CD4-positive, alpha-beta T cell treated with Interleukin-17A for 4 hours (primary cell): ENCODE results near the gene RGS13.

Experiments used
- DNase-seq: peaks from one replicate; pipeline ENCODE4 v3.0.0-alpha.2; 2020; ENCODE audit warnings: mixed read lengths

Gene RGS13

DNA sequence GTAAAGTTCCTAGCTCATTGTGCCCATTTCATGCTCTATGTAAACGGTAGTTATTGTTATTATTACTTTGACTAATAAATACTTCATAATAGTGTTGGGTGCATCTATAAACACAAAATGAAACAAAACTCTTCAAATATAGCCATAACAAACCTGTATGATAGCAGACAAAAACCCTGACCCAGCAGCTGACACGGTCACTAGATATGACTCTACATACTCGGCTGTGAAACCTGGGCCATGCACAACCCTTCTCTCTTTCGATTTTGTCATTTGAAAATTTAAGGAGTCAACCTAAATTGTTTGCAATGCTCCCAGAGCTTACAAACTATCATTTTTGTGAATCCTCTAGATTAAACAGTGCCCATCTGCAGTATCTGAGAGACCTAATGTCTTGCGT, 8.0 kb upstream of the RGS13 start:
- no peak for DNase-seq

DNA sequence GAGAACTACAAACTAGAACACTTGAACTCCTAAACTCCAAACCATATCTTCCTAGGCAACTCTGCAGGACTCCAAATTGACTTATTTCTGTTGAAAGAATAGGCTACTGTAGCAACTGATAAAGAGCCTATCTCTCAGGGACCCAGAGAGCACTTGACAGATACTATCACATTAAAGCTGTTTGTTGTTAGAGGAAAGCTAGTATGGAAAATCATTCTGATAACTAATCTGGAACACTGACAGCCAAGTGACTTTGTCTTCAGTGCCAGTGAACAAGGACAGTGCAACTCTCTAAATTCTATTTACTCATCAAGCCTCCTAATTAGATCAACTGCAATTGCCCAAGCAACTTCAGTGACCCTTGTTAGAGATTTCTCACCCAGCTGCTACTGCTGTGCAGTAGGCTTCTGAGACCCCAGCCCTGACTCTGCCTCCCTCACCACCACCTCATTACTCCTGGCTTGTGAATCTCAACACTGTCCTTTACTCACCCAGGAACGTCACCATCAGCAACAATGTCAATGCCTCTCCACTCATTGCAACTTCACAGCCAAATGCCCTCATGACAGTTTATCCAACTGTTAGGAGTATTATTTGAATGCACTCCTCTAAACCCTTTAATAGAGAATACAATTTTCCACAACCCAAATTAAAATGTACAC, 7.4 kb upstream of the RGS13 start:
- no peak for DNase-seq

DNA sequence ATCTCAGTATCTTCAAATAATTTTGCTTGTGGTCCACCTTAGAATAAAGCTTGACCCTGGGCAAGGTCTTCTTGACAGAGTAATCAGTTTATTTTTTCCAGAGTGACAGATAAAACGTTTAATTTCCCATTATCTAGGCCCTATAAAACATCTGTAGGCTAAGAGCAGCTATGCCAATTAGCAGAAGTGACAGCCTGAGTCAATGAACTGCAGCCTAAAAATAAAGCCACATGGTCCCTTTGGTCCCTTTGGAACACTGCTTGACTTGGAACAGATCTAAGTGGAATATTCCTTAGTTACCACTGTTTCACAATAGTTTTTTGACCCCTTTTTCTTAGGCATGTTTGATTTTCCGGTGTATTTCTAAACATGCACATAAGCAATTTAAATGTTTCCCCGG, 6.3 kb upstream of the RGS13 start:
- DNase-seq = no peak

DNA sequence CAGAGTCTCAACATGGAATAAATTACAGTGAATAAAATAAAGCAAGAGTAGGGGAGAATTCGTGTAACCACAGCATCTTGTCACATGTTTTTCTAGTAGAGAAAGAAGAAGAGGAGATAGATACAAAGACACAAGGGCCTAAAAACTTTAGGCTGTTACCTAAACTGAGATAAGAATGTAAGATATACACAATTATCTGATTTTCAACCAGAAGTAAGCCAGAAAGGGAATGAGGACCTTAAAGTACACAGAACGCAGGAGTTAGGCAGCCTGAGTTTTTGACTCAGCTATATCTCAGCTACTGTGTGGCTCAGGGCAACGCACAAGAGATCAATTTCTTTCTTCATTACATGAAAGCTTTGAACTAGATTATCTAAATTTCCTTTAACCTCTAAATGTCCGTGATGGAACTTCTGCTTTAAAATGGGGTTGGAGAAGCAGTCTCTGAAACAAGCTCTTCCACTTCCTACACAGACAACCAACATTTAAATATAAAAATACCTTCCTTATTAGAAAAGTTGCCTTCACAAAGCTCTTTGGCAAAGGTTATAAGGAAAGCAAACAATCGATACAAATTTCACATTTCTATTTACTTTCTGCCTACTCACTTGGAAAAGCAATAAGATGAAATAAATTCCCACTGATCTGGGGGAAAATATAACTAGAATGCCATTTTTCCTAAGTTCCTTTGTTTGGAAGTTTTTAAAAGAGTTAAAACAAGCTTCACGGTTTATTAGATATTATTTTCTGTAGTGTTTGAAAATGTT, 5.2 kb upstream of the RGS13 start:
- DNase-seq = no peak

DNA sequence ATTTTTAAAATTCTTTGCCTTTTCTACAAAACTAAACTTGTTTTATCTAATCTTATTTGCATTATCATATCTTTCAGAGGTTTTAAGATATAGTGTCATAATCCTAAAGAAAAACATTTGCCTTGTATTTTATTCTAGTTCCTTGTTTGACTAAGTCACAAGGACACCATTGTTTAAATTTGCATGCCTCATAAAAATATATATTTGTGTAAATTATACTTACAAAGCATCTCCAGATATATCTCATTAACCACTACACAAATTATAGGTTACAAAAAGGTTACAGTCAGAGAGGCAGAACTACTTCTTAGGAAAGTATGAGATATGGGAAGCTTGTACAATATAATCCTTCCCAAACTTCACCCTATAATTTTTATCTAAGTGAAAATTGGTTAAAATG, 4.2 kb upstream of the RGS13 start:
- DNase-seq = no peak

DNA sequence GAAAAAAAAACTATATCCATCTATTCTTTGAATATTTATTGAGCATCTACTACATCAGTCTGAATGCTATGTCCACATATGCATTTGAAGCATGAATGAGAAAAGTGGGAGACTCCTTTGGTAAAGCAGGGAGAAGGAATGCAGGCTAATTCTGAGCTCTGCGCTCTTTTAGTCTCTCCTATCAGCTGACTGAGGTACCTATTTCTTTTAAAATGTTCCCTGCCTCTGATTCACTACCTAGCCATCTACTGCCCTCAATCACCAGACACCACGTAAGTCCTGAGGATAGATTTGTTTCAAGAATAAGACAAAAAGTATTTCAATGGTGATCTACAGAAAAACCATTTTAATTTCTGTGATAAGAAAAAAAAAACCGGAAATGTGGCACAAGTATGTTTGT, 3.8 kb upstream of the RGS13 start:
- no peak for DNase-seq

DNA sequence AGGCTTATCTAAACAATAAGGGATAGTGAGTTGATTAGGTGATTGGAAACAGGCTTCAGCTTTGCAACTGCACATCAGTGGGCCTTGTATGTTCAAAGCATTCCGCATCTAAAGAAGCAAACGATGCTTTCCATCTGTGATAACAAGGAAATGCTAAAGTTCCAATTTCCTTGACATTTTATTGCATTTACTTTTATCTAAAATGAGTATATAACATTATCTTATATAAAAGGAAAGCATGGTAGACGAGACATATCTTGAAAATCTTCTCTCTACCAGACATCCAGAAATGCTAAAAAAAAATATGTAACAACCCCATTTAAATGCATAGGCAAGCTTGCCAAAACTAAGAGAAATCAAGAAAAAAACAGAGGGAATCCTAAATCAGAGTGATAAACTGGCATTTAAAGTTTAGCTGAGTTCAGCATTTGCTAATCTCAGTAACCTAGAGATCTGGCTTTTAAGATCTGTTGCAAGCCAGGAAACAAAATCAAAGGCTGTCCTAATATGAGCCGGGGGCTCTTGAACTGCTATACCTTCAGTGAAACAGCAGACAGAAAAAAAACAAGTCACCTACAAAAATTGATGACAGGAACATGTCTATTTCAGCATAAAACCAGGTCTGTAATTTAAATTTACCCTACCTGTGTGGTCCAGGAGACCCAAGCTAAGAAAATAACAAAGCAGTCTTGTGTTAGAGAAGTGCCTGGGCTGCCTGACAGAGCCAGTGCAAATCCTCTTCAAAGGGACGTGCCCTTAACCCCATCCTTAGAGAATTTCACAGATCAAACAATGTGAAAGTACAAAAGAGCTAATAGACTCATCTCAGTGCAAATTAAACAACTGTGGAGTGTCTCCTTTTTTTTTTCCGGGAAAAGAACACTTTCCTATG, 3.1 kb upstream of the RGS13 start:
- no peak for DNase-seq

DNA sequence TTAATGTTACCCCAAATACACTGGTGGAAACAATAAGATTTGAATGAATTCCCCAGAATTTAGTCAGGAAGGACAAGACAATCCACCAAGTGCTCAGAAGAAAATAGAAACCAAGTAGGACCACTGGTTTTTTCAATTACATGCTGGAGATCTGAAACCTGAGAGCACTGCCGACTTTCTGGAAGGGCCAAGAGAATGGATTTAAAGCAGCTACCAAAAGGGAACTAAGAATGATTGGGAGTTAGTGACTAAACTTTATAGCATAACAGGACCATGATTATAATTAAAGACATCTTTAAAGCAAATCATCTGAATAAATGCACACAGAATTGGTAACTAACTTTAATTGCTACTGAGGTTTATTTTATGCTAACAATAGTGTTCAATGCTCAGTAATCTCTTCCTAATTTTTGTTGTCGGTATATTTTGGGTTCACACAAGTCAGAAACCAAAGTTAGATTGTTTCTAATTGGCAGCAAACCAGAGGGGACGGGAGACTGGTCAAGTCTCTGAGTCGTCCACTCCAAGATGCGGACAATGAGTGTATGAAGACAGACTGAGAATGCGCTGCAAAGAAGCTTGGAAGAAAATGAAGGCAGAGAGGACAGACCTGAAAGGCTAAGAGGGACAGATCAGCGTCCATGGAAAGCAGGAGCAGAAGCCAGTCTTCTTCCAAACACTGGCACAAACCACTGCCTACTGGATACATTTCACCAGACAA, 2.3 kb upstream of the RGS13 start:
- no peak for DNase-seq

DNA sequence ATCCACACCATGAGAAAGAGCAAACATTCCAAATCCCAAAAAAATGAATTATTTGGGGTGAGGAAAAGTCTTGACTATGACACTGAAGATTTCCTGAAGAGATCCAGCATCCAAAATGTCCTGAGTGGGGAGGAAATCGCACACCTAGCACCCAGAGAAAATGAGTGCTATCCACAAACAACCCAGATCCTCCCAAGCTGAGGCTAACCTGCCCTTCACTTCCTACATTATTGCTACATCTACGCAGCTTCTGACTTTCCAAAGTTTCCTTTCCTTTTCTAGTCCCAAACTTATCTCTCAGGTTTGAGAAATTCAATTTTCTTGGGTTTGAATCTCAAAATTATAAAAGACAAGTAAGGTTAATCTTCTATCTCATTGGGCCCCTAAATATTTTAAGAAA, 906 bp upstream of the RGS13 start:
- no peak for DNase-seq

DNA sequence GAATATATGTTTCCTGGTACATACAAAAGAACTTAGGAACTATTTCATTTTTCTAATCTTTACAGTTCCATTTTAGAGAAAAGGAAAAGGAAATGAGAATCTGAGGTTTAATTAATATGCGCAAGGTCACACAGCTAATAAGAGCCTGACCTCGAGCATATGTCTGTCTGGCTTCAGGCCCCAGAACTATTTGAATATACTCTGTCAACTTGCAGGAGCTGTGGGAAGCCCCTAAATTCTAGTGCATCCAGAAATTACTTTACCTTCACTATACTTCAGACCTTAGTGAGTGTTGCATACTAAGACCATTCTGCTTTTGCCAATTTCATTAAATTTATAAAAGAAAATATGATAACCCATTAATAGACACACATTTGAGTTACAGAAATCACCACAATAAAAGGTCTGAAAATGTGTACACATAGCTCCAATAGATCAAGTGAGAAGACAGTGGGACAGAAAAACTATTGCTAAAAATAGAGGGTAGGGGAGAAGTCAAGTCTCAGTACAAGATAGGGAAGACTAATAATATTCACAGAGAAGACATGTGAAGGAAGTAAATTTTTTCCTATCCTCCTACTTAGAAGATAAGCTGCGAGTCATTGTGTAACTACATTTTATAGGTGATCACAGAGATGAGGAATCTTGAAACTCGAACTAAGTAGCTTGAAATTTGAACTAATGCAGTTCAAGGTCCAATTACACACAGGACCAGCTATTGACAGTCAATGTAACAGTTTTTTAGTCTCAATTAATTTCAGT, 3.8 kb downstream of the RGS13 start:
- no peak for DNase-seq

DNA sequence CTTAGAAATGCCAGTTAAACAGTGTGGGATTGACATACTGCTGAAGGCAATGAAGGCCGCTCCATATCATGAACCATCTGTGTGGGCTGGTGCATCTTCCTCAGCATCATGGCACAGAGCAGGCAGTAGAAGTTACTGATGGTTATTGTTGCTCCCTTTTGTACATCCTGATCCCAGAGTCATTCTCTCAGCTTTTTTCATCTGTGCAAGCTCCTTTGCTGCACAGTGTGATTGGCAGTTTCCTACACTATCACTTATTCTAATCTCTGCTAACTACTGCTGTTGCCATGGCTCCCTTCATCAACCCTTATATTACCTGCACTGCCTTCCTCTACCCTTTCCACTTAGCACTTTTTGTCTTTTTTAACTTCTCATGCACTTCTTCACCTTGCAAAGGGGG, 16.2 kb downstream of the RGS13 start:
- no peak for DNase-seq

DNA sequence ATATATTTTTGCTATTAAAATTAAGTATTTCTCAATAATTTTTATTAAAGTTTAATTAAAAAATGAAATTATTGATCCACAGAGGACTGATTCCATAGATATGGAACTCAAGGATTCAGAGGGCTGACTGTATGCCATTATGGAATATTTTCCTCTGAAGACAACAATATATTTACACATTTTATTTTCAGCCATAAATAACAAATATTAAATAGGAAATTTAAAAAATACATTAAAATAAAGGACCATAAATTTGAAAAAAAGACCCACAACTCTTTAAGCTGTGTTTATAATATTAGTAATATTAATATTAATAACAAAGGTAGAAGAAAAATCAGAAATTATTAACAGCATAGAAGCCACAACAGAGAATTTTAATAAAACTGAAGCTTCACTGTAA, 18.2 kb downstream of the RGS13 start:
- no peak for DNase-seq

DNA sequence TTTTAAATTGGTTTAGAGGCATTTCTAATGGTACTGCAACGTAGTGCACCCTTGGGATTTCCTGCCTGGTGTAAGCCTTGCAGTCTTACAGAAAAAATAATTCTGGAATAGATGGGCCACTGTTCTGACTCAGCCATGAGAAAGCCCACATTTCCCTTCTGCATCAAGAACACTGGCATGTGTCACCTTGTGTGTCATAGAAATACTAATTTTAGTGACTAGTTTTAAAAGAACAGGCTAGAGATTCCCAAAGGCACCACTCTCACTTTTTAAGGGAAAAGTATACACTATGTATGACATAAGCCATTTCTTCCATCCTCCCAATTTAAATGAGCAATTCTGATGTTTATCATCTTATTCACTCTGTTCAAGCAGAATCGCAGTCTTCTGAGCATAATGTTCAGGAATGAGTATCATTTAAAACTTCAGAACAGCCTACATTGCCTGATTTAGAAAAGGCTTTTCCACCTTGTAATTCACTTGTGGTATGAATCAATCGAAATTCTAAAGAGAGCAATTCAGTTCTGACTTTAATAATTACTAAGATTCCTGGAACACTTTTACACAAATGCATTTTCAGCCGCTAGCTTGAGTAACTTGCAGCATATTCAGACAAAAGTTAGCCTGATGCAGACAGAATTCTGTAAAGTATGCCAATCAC, 18.8 kb downstream of the RGS13 start:
- no peak for DNase-seq

DNA sequence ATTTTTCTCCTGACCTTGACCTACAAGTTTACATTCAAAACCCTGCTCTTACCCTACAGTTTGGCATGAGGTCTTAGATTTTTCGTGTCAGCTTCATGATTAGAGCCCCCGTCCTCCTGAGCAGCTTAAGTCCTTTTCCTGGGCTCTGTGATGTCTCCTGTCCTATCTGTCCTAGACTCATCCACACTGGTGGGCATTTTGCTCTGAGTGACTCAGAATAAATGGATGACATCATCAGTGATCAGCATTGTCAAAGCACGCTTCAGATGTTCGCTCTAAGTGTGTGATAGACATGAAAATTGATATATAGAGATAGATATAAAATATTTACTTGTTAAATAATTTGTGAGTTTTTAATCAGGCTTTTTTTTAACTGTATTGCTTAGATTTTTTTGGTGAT, 21.8 kb downstream of the RGS13 start:
- no peak for DNase-seq

DNA sequence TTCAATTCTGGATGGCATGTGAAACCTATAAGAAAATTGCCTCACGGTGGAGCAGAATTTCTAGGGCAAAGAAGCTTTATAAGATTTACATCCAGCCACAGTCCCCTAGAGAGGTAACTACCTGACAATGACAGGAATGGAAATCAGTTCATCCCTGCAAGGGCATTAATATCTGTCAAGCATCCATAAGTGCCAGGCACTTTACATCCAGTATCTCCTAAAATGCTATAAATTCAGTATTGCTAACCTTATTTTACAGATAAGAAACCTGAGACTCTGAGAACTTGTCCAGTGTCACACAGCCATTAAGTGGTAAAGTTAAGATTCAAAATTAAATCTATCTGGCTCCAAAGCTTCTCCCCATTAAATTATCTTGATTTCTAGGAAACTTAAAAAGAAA, 22.3 kb downstream of the RGS13 start:
- DNase-seq = no peak

DNA sequence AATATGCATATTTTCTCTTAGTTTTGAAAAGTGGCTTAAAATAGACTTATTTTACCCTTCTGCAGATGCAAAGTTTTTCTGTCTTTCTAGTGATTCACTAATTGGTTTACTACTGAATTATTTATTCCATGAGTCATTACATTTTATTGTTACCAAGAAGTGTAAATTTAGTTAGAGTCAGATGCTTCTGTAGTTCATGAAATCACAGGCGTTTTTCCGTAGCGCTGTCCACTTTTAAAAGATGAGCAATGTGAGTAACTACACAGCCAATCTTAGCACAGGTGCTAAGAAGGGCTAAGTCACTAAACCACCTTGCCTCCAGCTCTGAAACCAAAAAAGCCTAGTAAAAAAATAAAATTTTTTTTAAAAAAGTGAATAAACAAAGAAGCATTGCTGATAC, 24.7 kb downstream of the RGS13 start:
- DNase-seq = no peak

DNA sequence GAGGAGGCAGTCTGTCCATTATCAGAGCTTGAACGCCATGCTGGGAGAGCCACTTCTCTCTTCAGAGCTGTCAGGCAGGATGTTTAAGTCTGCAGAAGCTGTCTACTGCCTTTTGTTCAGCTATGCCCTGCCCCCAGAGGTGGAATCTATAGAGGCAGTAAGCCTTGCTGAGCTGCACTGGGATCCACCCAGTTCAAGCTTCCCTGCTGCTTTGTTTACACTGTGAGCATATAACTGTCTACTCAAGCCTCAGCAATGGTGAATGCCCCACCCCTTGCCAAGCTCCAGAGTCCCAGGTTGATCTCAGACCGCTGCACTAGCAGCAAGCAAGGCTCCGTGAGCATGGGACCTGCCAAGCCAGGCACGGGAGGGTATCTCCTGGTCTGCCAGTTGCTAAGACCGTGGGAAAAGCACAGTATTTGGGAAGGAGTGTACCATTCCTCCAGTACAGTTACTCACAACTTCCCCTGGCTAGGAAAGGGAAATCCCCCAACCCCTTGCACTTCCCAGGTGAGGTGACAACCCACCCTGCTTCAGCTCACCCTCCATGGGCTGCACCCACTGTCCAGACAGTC, 32.5 kb downstream of the RGS13 start:
- DNase-seq = no peak

DNA sequence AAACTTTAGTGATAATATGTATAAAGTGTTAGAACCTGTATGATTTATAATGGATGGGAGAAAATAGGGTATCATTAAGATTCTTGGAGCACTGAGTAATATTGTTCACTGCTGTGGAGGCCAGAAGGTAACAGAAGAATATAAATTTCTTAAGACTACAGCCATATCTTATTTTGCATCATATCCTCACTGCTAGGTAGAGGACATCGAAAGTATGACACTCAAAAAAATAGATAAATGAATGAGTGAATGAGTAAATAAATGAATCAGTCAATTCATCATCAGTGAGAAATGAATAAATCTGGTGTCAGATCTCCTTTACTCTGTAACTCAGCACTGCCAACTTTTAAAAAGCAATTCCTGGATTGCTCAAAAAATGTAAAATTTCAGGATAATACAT, 33.2 kb downstream of the RGS13 start:
- DNase-seq = no peak

DNA sequence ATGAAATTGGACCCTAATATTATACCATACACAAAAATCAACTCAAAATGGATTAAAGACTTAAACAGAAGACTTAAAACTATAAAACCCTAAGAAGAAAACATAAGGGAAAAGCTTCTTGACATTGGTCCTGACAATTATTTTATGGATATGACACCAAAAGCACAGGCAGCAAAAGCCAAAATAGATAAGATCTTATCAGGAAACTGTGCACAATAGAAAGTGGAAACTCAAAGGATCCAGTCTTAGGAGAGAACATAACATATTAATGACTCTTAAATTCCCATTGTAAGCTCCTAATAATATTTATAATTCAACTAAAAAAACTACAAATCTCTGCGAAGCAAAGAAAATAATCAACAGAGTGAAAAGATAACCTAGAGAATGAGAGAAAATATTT, 39.8 kb downstream of the RGS13 start:
- DNase-seq = no peak

DNA sequence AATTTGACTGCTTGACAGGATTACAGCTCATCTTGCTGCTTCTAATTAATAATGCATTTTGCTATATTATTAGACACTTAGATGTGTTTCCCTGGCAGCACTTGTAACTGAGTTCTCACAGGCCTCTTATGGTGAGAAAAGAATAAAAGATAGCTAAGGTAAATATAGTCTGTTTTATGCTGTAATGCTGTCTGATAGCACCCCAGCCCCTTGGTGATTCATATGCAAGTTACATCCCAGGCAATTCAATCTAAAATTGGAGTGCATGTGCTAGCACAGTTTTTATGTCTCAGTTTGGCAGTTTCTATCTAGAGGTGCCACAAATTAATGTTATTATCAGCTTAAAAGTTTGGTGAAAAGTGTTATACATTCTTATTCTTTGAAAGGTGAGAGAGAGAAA, 42.2 kb downstream of the RGS13 start:
- DNase-seq = no peak

DNA sequence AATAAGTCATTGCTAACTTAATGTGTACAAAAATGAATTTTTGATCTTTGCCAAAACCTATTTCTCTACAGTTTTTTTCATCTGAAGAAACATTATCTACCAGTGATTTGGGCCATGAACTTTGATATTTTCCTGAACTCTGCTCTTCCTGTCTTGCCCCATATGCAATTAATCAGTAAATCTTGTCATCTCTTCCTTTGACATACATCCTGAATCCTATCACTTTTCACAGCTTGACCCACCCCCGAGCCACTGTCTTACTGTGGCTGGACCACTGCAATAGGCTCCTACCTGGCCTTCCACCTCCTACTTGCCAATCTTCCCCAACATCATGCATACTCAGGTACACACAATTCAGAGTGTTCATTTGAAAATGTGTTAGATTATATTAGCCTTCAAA, 46.4 kb downstream of the RGS13 start:
- no peak for DNase-seq
